Breast epithelium (tissue), 3 donors: ENCODE measurements around the gene FZD10.

Experiments used
- POLR2A ChIP-seq: fragments of 450-650 bp; IDR thresholded peaks from one replicate; pipeline ENCODE4 v1.6.1; 2016; ENCODE audit warnings: antibody characterized with exemption, mild to moderate bottlenecking, moderate library complexity
- POLR2AphosphoS5 ChIP-seq, 3 donors: sonication (generic); formaldehyde crosslinking; IDR thresholded peaks; one replicate each; pipeline ENCODE4 v1.6.1; 2017; ENCODE audit warnings: antibody characterized with exemption in 3 of 3
- TF ChIP-seq, protein P1 (sequence below), 3 donors: fragments of 450-650 bp; IDR thresholded peaks; one replicate each; pipeline ENCODE4 v1.5.1; 2016 to 2017; ENCODE audit warnings: antibody characterized with exemption in 3 of 3, mild to moderate bottlenecking in 3 of 3, moderate library complexity in 3 of 3

DNA sequence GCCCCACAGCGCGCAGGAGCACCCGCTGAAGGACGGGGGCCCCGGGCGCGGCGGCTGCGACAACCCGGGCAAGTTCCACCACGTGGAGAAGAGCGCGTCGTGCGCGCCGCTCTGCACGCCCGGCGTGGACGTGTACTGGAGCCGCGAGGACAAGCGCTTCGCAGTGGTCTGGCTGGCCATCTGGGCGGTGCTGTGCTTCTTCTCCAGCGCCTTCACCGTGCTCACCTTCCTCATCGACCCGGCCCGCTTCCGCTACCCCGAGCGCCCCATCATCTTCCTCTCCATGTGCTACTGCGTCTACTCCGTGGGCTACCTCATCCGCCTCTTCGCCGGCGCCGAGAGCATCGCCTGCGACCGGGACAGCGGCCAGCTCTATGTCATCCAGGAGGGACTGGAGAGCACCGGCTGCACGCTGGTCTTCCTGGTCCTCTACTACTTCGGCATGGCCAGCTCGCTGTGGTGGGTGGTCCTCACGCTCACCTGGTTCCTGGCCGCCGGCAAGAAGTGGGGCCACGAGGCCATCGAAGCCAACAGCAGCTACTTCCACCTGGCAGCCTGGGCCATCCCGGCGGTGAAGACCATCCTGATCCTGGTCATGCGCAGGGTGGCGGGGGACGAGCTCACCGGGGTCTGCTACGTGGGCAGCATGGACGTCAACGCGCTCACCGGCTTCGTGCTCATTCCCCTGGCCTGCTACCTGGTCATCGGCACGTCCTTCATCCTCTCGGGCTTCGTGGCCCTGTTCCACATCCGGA lies 1.4 kb downstream of the FZD10 start:
- TF ChIP-seq, protein P1, sequence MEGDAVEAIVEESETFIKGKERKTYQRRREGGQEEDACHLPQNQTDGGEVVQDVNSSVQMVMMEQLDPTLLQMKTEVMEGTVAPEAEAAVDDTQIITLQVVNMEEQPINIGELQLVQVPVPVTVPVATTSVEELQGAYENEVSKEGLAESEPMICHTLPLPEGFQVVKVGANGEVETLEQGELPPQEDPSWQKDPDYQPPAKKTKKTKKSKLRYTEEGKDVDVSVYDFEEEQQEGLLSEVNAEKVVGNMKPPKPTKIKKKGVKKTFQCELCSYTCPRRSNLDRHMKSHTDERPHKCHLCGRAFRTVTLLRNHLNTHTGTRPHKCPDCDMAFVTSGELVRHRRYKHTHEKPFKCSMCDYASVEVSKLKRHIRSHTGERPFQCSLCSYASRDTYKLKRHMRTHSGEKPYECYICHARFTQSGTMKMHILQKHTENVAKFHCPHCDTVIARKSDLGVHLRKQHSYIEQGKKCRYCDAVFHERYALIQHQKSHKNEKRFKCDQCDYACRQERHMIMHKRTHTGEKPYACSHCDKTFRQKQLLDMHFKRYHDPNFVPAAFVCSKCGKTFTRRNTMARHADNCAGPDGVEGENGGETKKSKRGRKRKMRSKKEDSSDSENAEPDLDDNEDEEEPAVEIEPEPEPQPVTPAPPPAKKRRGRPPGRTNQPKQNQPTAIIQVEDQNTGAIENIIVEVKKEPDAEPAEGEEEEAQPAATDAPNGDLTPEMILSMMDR (IDR thresholded peaks at IDR 0.05): no peak
- TF ChIP-seq POLR2A (no peak), POLR2AphosphoS5 (IDR thresholded peaks at IDR 0.05) (no peak)
